Activated CD8-positive, alpha-beta memory T cell treated with anti-CD3 and anti-CD28 coated beads, Interleukin-2, amount 10 ng/mL, durations not matched to agents 7 days and 5 days (primary cell): Measurements from ENCODE around the gene POTEF. TPM values are rescaled to one million over a fixed set of nuclear protein-coding genes. Genes with fewer than 3 reads are reported as not detected.
"Not testable (repeated sequence)": the region's sequence is repeated elsewhere in the genome, so short reads cannot be mapped to it uniquely, and the experiment has no call there.

Experiments
- ATAC-seq: fragments of 150-1000 bp; cut with Tn5 transposase; one replicate; pipeline ENCODE4 v1.10.0; 2021; ENCODE audit warnings: moderate library complexity
- CTCF ChIA-PET: fragments of 350-600 bp; sonication (Branson Sonifier 250); formaldehyde crosslinking; loops from one replicate; lab custom pipeline; 2021; ENCODE audit warnings: antibody characterized with exemption; lab: Charles Lee
- DNase-seq: peaks from one replicate; pipeline ENCODE4 v3.0.0-alpha.2; 2020
- H3K27ac Mint-ChIP-seq: one replicate; pipeline ENCODE4 v1.8.0; 2021; ENCODE audit warnings: mild to moderate bottlenecking, mixed read lengths
- H3K27me3 Mint-ChIP-seq: one replicate; pipeline ENCODE4 v1.8.0; 2021; ENCODE audit warnings: mixed read lengths
- H3K36me3 Mint-ChIP-seq: one replicate; pipeline ENCODE4 v1.8.0; 2021; ENCODE audit warnings: mild to moderate bottlenecking, mixed read lengths
- H3K4me1 Mint-ChIP-seq: one replicate; pipeline ENCODE4 v1.8.0; 2021; ENCODE audit warnings: mixed read lengths
- H3K4me3 Mint-ChIP-seq: one replicate; pipeline ENCODE4 v1.8.0; 2021; ENCODE audit warnings: mild to moderate bottlenecking, moderate library complexity, mixed read lengths
- H3K9me3 Mint-ChIP-seq: one replicate; pipeline ENCODE4 v1.8.0; 2022; ENCODE audit warnings: low read depth, mixed read lengths
- total RNA-seq, 2 experiments: library from RNA; stranded (reverse); gene quantifications; one replicate each; pipeline ENCODE4 v1.2.3, GENCODE V29; 2021

The POTEF gene
- total RNA-seq, 2 experiments from 2014 or later = not detected

DNA sequence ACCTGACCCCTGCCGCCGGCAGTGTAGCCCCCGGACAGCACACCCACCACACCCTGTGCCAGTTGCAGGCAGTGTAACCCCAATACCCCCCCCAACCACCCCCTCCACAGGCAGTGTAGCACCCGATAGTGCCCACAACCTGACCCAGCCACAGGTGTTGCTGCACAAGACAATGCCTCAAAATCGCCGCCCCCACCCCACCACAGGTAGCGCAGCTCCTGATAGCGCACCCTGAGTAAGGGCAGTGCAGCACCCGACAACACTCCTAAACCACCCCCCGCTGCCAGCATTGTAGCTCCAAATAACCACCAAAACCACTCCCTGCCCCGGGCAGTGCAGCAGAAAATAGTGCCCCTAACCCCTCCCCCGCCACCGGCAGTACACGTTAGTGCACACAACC, 558 bp downstream of the POTEF start:
- H3K27me3 Mint-ChIP-seq, DNase-seq, H3K4me3 Mint-ChIP-seq, ATAC-seq, H3K36me3 Mint-ChIP-seq, CTCF ChIA-PET, H3K9me3 Mint-ChIP-seq, H3K27ac Mint-ChIP-seq, H3K4me1 Mint-ChIP-seq: not testable (repeated sequence)

DNA sequence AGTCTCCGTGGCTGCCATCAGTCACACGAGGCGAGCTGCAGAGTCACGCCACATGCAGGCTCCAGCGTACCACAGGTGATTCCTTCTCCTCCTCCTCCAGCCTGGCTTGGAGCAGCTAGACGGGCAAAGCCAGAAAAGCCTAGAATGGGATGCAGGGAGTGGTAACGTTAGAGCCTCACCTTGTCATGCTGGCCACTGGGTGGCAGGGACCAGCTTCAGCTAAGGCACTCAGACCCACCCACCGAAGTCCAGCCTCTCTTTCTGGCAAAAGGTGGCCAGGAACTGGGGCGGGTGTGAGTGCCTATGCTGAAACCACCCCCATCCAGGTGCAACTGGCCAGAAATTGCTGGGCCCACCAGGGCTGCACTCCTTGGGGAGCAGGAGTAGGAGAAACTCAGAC, 1.3 kb downstream of the POTEF start:
- H3K4me1 Mint-ChIP-seq, H3K27ac Mint-ChIP-seq, H3K4me3 Mint-ChIP-seq, H3K9me3 Mint-ChIP-seq, CTCF ChIA-PET, ATAC-seq, H3K36me3 Mint-ChIP-seq, DNase-seq, H3K27me3 Mint-ChIP-seq: not testable (repeated sequence)

DNA sequence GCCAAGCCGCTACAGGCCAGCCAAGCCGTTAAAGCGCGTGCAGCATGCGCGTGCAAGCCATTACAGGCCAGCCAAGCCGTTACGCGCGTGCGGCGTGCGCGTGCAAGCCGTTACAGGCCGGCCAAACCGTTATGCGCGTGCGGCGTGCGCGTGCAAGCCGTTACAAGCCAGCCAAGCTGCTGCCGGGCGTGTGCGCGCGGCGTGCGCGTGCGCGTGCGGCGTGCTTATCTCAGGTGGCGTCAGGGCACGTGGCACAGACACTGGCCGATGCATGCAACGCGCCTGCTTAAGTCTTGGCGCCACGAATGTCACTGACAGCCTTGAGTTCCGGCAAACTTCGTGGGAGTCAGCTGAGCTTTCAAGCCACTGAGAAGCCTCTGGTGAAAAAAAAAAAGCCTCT, 8.1 kb downstream of the POTEF start:
- H3K4me3 Mint-ChIP-seq, H3K4me1 Mint-ChIP-seq, H3K9me3 Mint-ChIP-seq, H3K27ac Mint-ChIP-seq, ATAC-seq, H3K27me3 Mint-ChIP-seq, H3K36me3 Mint-ChIP-seq, CTCF ChIA-PET, DNase-seq: not testable (repeated sequence)

DNA sequence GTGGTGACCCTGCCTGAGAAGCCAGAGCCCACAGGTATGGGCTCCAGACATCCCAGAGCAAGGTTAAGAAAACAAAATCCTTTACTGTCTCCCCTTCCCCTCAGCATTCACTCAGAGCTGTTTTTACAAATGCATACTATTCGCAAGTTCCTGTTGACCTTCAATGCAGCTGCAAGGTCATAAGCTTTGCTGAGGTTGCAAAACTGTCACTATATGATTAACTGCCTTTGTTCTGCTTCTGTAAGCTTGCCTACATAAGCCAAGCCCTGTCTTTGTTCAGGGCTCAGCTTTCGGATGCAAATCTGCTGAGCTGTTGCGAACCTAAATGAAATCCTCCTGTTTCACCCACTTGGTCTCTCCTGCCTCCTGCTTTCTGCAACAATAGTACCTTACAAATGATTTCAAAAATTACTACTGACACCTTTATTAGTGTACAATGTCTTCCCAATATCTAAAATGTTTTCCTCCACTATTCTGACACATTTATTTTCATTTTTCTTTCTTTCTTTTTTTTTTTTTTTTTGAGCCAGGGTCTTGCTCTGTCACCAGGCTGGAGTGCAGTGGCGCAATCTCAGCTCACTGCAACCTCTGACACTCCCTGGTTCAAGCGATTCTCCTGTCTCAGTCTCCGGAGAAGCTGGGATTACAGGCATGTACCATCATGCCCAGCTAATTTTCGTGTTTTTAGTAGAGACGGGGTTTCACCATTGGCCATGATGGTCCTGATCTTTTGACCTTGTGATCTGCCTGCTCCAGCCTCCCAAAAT, 26.2 kb downstream of the POTEF start:
- CTCF ChIA-PET, H3K9me3 Mint-ChIP-seq, ATAC-seq, DNase-seq, H3K27ac Mint-ChIP-seq, H3K4me3 Mint-ChIP-seq, H3K4me1 Mint-ChIP-seq, H3K36me3 Mint-ChIP-seq, H3K27me3 Mint-ChIP-seq: not testable (repeated sequence)

DNA sequence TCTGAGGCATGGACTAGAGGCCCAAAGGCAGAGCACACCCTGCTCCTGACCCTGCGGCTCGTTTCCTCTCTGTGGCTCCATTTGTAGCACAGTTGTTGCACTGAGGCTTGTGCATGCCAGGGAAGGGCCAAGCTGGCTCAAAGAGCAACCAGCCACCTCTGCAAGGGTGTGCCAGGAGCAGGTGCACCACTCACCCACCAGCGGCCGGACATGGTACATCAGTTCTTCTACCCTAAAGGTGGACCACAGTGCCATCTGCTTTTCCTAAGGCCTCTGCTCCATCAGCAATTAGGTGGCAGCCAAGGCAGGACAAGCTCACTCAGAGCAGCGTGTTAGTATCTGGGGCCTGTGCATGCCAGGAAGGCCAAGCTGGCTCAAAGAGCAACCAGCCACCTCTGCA, 66.4 kb downstream of the POTEF start:
- ATAC-seq, H3K4me3 Mint-ChIP-seq, H3K36me3 Mint-ChIP-seq, DNase-seq, H3K27me3 Mint-ChIP-seq, H3K4me1 Mint-ChIP-seq, CTCF ChIA-PET, H3K27ac Mint-ChIP-seq, H3K9me3 Mint-ChIP-seq: not testable (repeated sequence)

DNA sequence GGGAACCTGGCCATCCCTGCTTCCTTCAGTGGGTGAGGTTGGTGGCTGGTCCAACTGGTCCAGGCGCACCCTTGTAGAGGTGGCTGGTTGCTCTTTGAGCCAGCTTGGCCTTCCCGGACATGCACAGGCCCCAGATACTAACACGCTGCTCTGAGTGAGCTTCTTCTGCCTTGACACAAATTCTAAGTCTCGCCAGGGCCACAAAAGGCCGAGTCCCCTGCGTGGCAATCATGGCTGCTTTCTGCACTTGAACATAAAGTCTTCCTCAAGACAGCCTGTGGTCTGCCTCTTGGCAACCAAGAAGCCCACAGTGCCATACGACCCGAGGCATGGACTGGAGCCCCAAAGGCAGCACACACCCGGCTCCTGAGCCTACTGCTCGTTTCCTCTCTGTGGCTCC, 69.0 kb downstream of the POTEF start:
- H3K27me3 Mint-ChIP-seq, H3K4me3 Mint-ChIP-seq, DNase-seq, CTCF ChIA-PET, H3K36me3 Mint-ChIP-seq, ATAC-seq, H3K27ac Mint-ChIP-seq, H3K9me3 Mint-ChIP-seq, H3K4me1 Mint-ChIP-seq: not testable (repeated sequence)

DNA sequence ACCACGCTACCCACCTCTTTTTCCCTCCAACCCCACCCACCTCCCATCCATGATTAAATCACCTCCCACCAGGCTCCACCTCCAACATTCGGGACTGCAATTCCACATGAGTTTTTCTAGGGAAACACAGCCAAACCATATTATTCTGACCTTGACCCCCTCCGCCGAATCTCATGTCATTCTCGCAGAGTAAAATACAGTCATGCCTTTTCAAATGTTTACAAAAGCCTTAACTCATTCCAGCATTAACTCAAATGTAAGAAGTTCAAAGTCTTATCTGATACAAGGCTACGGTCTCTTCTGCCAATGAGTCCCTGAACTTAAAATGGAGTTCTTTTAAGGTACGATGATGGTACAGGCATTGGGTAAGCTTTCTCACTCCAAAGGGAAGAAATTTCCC, 72.7 kb downstream of the POTEF start:
- H3K4me3 Mint-ChIP-seq, H3K27me3 Mint-ChIP-seq, H3K27ac Mint-ChIP-seq, H3K36me3 Mint-ChIP-seq, ATAC-seq, DNase-seq, CTCF ChIA-PET, H3K4me1 Mint-ChIP-seq, H3K9me3 Mint-ChIP-seq: not testable (repeated sequence)

DNA sequence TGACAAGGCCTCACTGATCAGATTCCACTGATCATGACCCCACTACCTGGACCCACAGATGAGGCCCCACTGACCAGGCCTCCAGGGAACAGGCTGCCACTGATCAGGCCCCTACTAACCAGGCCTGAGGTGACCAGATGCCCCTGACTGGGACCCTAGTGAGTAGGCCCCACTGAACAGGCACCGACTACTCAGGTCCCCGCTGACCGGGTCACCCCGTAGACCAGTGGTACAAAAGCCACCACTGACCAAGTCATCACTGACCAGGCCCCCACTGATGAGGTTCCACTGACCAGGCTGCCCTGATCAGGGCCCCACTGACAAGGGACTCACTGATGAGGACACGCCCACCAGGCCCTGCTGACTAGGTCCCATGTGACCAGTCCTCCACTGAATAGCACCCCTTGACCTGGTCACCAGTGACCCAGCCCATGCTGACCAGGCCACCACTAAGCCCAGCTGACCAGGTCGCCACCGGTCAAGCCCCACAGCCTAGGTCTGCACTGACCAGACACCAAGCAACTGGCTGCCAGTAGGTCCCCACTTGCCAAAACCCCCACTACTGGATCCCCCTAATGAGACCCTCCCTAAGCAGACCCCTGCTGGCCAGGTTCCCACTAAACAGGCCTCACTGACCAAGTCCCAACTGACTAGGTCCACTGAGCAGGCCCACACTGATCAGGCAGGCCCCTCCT, 75.7 kb downstream of the POTEF start:
- CTCF ChIA-PET, ATAC-seq, H3K4me1 Mint-ChIP-seq, DNase-seq, H3K27ac Mint-ChIP-seq, H3K27me3 Mint-ChIP-seq, H3K4me3 Mint-ChIP-seq, H3K36me3 Mint-ChIP-seq, H3K9me3 Mint-ChIP-seq: not testable (repeated sequence)

DNA sequence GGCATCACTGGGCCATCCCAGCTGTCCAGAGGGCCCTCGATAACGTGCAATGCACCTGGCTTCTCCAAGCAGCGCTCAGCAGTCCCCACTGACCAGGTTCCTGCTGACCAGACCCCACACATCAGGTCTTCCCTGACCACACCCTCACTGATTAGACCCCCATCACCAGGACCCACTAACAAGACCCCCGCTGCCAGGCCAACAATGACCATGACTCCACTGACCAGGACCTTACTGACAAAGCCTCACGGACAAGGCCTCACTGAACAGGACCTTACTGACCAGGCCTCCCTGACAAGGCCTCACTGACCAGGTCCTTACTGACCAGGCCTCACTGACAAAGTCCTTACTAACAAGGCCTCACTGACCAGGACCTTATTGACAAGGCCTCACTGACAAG, 76.6 kb downstream of the POTEF start:
- H3K9me3 Mint-ChIP-seq, DNase-seq, H3K4me3 Mint-ChIP-seq, CTCF ChIA-PET, ATAC-seq, H3K36me3 Mint-ChIP-seq, H3K4me1 Mint-ChIP-seq, H3K27me3 Mint-ChIP-seq, H3K27ac Mint-ChIP-seq: not testable (repeated sequence)

DNA sequence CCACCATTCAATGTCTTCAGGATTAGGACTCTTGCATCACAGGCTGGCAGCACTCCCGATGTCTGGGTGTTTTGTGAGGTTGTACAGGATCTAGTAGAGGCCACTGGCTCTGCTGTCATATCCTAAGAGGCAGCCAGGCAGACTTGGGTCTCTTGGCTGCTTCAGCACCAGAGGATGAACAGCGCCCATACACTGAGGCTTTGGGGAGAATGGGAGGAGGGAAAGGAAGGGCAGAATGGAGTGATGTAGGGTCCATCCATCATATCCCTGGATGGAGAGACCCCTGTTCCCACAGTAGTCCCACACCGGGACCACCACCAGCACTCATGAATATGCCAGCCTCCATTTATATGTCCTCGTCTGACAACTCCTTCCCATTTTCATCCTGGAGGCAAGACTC, 80.6 kb downstream of the POTEF start:
- H3K36me3 Mint-ChIP-seq, H3K27ac Mint-ChIP-seq, H3K4me3 Mint-ChIP-seq, ATAC-seq, H3K4me1 Mint-ChIP-seq, DNase-seq, CTCF ChIA-PET, H3K9me3 Mint-ChIP-seq, H3K27me3 Mint-ChIP-seq: not testable (repeated sequence)

DNA sequence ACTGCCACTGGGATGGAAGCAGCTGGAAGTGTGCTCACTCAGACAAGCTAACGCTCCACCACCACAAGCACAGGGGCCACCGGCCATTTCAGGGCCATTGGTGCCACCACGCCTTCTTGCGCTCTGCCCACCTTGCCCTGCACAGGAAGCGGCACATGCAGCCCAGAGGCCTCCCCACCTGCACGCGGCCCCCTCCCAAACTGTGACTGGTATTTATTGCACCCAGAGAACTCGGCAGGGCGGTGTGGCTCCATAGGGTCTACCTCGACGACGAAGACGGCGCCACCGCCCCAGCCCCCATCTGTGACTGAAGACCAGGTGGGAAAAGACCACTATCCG, 90.8 kb downstream of the POTEF start:
- H3K9me3 Mint-ChIP-seq, ATAC-seq, H3K4me1 Mint-ChIP-seq, H3K27ac Mint-ChIP-seq, CTCF ChIA-PET, H3K4me3 Mint-ChIP-seq, H3K36me3 Mint-ChIP-seq, DNase-seq: not testable (repeated sequence)
- peaks cover 17% of the 10 kb centered on the region for H3K27me3 Mint-ChIP-seq

DNA sequence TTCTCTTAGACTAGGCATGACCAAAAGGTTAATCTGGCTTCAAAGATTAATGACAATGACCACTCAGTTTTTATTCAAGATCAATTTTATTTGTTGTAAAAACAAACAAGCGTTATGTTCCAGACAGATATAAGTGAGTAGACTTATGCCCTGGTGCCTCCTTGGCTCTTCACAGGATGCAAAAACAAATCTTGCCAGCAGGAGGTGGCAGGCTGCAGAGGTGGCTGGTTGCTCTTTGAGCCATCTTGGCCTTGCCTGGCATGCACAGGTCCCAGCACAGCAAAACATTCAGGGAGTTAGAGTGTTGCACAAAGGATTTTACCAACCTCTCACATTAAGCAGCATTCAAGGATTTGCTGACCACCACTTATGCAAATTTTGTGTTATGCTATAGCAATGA, 103.1 kb downstream of the POTEF start:
- H3K4me1 Mint-ChIP-seq, H3K27ac Mint-ChIP-seq, H3K36me3 Mint-ChIP-seq, H3K27me3 Mint-ChIP-seq, DNase-seq, CTCF ChIA-PET, H3K4me3 Mint-ChIP-seq, H3K9me3 Mint-ChIP-seq, ATAC-seq: not testable (repeated sequence)
